ENCODE data around the gene AP1G2. TPM values are rescaled to one million over a fixed set of nuclear protein-coding genes. Genes with fewer than 3 reads are reported as not detected.
A peak's percentile ranks its signal among the peaks of the same experiment; 100 is the strongest.

Gene AP1G2
- total RNA-seq, 2 donors from 2014 or later, result 6.6 to 18.8 TPM

GRCh38 chr14:23542261-23542660, 25.3 kb downstream of the AP1G2 start:
- no peak overlapping the region for H3K27ac ChIP-seq
- no peak for TF ChIP-seq CTCF (IDR thresholded peaks at IDR 0.05)
- no peaks in the 10 kb centered on the region for H3K9me3 ChIP-seq
- peaks cover 0 to 8% of the 10 kb centered on the region in 2 donors for H3K4me1 ChIP-seq
- H3K27me3 ChIP-seq, result no peaks in the 10 kb centered on the region
- no peak overlapping the region for H3K4me3 ChIP-seq
- no peak for DNase-seq (ENCODE audit: low spot score)
- no peaks in the 10 kb centered on the region for H3K36me3 ChIP-seq

GRCh38 chr14:23540141-23540469, 27.5 kb downstream of the AP1G2 start:
- Histone ChIP-seq H3K27me3 (no peaks in the 10 kb centered on the region), H3K9me3 (no peaks in the 10 kb centered on the region), H3K36me3 (no peaks in the 10 kb centered on the region), H3K4me1 (peaks cover 0 to 8% of the 10 kb centered on the region in 2 donors), H3K27ac (no peak overlapping the region), H3K4me3 (no peak overlapping the region)
- no peak for TF ChIP-seq CTCF (IDR thresholded peaks at IDR 0.05)
- DNase-seq (ENCODE audit: low spot score), result no peak

- Histone ChIP-seq H3K36me3 (no peaks in the 10 kb centered on the region), H3K27me3 (no peaks in the 10 kb centered on the region), H3K4me1 (peaks cover 0 to 8% of the 10 kb centered on the region in 2 donors), H3K9me3 (no peaks in the 10 kb centered on the region), H3K4me3 (no peak overlapping the region), H3K27ac (no peak overlapping the region)
- peak; percentile 67 to 77 for TF ChIP-seq CTCF (IDR thresholded peaks at IDR 0.05)
- no peak for DNase-seq (ENCODE audit: low spot score)
Observed at GRCh38 chr14:23539248-23540140, 28.1 kb downstream of the AP1G2 start.

- TF ChIP-seq CTCF (IDR thresholded peaks at IDR 0.05), result no peak
- no peaks in the 10 kb centered on the region for H3K36me3 ChIP-seq
- DNase-seq (ENCODE audit: low spot score), result no peak
Observed at GRCh38 chr14:23538785-23539184, 28.8 kb downstream of the AP1G2 start.

GRCh38 chr14:23538050-23538718, 29.4 kb downstream of the AP1G2 start:
- Histone ChIP-seq H3K4me3 (no peak overlapping the region), H3K36me3 (no peaks in the 10 kb centered on the region), H3K4me1 (peaks cover 0 to 8% of the 10 kb centered on the region in 2 donors), H3K27ac (no peak overlapping the region), H3K9me3 (no peaks in the 10 kb centered on the region), H3K27me3 (no peaks in the 10 kb centered on the region)
- no peak for DNase-seq (ENCODE audit: low spot score)
- TF ChIP-seq CTCF (IDR thresholded peaks at IDR 0.05), result no peak

More at GRCh38 chr14:23538785-23539184, 28.8 kb downstream of the AP1G2 start:
- H3K27ac ChIP-seq, result no peak overlapping the region
- H3K4me1 ChIP-seq, result peaks cover 0 to 8% of the 10 kb centered on the region in 2 donors
- no peak overlapping the region for H3K4me3 ChIP-seq
- no peaks in the 10 kb centered on the region for H3K9me3 ChIP-seq
- H3K27me3 ChIP-seq, result no peaks in the 10 kb centered on the region
